CD4-positive, alpha-beta memory T cell (primary cell): Measurements from ENCODE around the gene C17orf100. TPM values are rescaled to one million over a fixed set of nuclear protein-coding genes. Genes with fewer than 3 reads are reported as not detected.

ENCODE experiments used
- microRNA-seq: library from miRNA; unstranded; fragments of <30 nt; microRNA quantifications from one replicate; pipeline ENCODE4 v1.2.0, GENCODE V29; 2021; ENCODE audit warnings: borderline replicate concordance, borderline number of aligned reads, borderline microRNAs expressed, mixed read lengths
- polyA plus RNA-seq, 2 donors: library from polyadenylated mRNA; unstranded; fragments of 300-500 nt; fragmentation: Illumina TruSeq; gene quantifications; one replicate each; pipeline ENCODE4 v1.2.3, GENCODE V29; 2021
- total RNA-seq, 2 experiments: library from RNA; stranded (reverse); gene quantifications; one replicate each; pipeline ENCODE4 v1.2.3, GENCODE V29; 2021

C17orf100 gene
- total and polyA plus RNA-seq, 4 experiments from 2014 or later: 4.0 to 4.7 (median 4.3) TPM

Small RNAs within 50 kb of the gene (microRNA-seq; reads per million reads assigned to microRNA genes)
- gene MIR4520-1 (not detected), gene MIR4520-2 (not detected)

Other genes with a start within 250 kb of the C17orf100 start
- gene AIPL1, start 216.6 kb upstream of the C17orf100 start, total RNA-seq: not detected
- gene AIPL1, start 216.6 kb upstream of the C17orf100 start, polyA plus RNA-seq: not detected
- gene PIMREG, start 207.3 kb upstream of the C17orf100 start, total RNA-seq: not detected
- gene PIMREG, start 207.3 kb upstream of the C17orf100 start, polyA plus RNA-seq: not detected
- gene PITPNM3, start 95.2 kb upstream of the C17orf100 start, total RNA-seq: under 1 TPM; 0.29 to 0.50 TPM
- gene PITPNM3, start 95.2 kb upstream of the C17orf100 start, polyA plus RNA-seq: under 1 TPM in 1 of 2 donors, not detected in 1; 0.05 TPM
- 10 to 100 TPM; 15.6 to 18.6 TPM for gene KIAA0753, start 11.1 kb upstream of the C17orf100 start, total RNA-seq
- gene KIAA0753, start 11.1 kb upstream of the C17orf100 start, polyA plus RNA-seq: 1 to 10 TPM; 1.8 to 3.4 TPM
- 10 to 100 TPM; 17.0 to 27.1 TPM for gene TXNDC17, start 10.7 kb upstream of the C17orf100 start, total RNA-seq
- gene TXNDC17, start 10.7 kb upstream of the C17orf100 start, polyA plus RNA-seq: 100 to 1,000 TPM in 1 of 2 donors, 10 to 100 TPM in 1; 74.7 to 122 TPM
- 10 to 100 TPM; 30.8 to 35.8 TPM for gene MED31, start 157 bp upstream of the C17orf100 start, total RNA-seq
- gene MED31, start 157 bp upstream of the C17orf100 start, polyA plus RNA-seq: 10 to 100 TPM; 25.6 to 44.7 TPM
- not detected for gene SLC13A5, start 61.6 kb downstream of the C17orf100 start, total RNA-seq
- not detected for gene SLC13A5, start 61.6 kb downstream of the C17orf100 start, polyA plus RNA-seq
- gene XAF1, start 104.3 kb downstream of the C17orf100 start, total RNA-seq: 10 to 100 TPM; 91.0 to 99.3 TPM
- 10 to 100 TPM in 1 of 2 donors, 1 to 10 TPM in 1; 8.0 to 44.0 TPM for gene XAF1, start 104.3 kb downstream of the C17orf100 start, polyA plus RNA-seq
- under 1 TPM; 0.20 to 0.25 TPM for gene FBXO39, start 124.5 kb downstream of the C17orf100 start, total RNA-seq
- under 1 TPM in 1 of 2 donors, not detected in 1; 0.14 TPM for gene FBXO39, start 124.5 kb downstream of the C17orf100 start, polyA plus RNA-seq
- gene TEKT1, start 180.0 kb downstream of the C17orf100 start, total RNA-seq: not detected
- not detected for gene TEKT1, start 180.0 kb downstream of the C17orf100 start, polyA plus RNA-seq